Right kidney (tissue), 1 donor: ENCODE measurements around the gene ZFHX2.

Experiments
- DNase-seq: peaks from one replicate; pipeline ENCODE4 v3.0.0-alpha.2; 2016

ZFHX2 gene

DNA sequence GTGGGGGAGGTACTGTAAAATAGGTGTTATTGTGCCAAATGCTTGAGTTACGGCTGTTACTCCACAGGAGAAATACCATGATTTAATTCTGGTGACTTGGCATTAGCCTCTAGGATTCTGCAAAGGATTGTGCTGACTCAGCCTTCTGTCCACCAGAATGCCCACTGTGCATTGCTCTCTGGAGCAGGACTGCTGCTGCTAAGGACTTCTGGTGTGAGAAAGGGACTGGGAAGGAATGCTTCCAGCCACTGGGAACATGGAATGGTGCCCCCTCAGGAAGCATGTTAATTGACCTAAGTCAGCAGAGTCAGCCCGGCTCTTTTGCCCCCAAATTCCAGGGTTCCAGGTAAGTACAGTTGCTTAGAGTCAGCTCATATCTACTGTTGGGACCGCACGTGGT lies 32.9 kb downstream of the ZFHX2 start:
- DNase-seq = no peak

DNA sequence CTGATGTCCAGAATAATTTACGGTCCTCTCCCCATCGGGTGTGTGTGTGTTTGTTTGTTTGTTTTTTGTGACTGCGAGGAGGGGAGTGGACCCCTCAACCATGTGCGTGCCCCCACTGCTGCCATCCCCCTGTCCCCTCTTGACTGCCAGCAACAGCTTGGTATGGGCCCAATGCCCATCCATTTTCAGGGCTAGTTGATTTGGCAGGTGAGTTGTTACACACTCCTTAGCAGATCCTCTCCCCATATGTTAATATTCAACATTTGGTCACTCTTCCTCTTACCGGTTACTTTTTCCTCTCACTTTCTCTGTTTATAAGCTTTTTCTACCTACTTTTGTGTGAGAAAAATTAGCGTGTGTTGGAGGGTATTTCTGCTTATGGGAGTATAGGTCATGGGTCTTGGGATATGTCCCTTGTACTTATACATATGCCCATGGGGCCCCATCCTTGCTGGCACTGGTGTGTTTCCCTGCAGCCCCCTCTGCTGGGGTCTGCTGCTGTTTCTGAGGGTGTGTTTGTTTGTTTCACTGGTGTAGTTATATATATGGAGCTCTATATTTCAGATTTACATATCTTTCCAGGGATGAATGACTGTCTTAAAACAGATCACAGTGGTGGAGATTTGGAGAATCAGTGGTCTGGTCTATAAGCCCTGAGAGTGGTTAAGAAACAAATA lies 33.8 kb downstream of the ZFHX2 start:
- no peak for DNase-seq

DNA sequence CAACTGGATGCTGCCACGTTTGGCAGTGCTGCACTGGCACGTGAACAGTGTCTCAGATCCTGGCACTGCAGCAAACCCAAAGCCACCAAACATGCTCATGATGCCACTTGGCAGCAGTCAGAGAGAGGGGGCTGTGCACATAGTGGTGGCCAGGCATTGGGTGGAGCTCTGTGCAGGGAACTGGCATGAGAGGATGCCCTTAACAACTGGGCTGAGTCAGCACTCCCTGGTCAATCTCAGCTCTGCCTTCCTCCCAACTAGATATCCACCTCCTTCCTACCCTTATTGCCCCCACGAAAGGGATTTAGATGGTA lies 37.0 kb downstream of the ZFHX2 start:
- no peak for DNase-seq

DNA sequence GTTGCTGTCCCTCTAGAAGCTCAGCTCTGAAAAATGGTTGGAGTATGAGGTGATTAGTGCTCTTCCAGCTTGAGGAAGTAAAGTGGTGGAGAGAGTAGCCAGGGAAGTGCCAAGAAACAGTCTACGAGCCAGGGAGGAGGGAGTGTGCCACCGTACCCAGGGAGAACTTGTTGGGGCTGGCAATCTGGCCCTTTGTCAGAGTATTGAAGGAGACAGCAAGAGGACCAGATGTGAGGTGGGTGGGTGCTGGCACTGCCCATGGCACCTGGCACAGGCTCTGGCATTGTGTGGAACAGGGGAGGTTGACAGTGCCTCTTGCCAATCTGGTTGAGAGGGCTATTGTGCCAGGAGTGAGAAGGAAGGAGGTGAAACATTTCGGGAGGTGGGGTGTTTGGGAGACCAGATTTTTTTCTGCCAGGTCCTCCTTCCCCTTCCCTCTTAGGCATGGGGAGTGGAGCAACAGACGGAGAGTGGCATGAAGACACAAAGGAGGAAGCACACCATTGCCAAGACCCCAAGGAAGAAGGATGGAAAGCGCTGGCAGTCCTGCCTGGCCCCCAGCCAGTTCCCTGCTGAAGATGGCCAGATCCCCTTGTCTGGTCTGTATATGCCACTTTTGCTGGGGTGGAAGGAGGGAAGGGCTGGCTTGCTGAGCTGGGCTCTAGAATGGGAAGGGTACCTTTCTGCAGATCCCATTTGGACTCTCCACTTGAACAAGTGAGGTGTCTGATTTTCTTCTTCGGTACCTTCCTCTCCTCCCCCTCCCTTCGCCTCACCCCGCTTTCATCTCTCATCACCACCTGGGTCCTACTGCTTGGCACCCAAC lies 37.5 kb downstream of the ZFHX2 start:
- no peak for DNase-seq

DNA sequence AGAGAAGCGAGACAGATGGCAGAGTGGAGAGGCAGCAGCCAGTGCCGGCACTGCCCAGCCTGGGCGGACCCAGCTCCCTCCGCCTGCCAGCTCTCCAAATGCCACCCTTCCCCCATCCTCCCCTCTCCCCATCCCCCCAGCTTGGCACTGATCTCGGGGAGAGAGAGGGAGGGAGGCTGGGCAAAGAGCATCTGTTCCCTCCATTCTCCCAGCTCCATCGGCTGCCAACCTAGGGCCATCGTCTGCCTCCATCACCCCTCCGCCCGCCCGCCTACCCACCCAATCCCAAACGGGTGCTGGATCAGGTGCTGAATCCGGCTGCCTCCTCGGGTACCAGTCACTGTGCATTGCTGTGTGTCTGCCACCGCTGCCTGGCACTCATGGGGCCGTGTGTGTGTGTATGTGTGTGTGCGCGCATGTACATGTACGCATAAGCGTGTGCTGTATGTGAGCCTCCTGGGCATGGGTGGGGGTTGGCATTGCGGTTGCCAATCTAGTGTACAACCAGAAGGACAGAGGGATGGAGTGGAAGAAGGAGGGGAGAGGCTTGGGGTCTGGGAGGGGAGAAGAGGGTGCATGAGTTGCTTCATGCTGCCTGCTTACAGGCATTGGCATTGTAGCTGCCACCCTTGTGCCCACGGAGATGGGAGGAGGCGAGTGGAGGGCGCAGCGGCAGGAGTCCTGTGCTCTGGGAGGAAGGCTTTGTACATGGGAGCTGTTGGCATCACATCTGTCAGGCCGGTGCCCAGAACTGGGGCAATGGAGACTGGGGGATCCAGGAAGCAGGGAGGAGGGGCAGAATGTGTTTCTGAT lies 38.4 kb downstream of the ZFHX2 start:
- no peak for DNase-seq

DNA sequence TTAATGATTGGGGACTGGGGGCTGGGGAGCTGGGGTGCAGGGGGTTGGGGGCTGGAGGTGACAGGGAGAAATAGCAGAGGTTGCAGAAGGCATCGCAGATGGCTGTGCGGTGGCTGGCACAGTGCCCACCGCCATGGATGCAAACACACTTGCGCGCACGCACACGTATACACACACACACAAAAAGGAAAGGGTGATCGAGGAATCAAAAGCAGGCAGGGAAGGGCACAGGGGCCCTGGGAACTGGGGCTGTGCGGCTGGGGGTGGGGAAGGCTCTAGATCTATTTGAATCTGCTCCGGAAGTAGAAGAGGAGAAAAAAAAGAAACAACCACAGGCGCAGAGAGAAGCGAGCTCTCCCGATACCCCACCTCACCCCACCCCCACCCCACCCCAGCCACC lies 39.4 kb downstream of the ZFHX2 start:
- DNase-seq = no peak

DNA sequence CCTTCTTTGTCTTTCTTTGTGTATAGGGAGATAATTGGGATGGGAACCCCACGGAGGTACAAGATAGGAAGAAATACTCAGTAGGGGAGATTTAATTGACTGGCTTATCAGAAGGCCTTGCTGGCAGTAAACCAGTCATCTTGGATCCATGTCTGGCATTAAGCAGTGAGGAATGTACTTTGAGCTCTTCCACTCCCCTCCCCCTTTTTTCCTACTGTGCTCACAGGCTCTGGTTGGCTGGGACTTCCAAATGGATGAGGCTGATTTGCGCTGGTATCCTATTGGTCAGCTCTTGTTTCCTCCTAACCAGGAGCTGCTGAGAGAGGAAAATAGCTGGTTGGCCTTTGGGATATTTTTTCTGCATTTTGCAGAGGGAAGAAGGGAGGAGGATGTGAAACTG lies 57.3 kb downstream of the ZFHX2 start:
- no peak for DNase-seq

DNA sequence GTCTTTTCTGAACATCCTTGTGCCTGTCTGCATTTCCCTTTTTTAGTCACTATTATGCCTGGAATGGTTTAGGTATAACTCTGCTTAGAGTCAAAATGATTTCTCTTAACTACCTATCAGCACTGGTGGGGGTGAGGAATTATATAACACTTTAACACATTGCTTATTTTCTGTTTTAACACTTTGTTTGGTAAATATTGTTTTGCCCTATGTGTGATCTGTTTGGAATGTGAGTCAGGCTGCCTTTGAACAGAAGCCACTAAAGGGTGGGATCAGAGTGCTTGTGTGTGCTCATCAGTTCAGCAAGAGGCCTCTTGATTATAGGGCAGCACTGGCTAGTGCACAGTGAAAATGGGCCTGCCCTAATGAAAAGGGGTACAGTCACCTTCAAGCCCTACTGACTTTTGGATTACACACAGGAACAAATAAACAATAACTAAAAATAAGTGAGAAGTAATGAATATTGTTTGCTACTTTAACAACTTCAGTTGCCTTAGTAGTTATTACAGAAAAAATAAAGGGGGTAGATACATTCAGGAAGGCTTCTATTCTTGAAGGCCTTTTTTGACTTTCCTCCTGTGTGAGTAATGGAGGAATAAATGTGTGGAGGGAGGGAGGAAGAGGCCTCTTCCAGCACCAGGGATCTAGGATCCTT lies 58.8 kb downstream of the ZFHX2 start:
- DNase-seq = no peak

DNA sequence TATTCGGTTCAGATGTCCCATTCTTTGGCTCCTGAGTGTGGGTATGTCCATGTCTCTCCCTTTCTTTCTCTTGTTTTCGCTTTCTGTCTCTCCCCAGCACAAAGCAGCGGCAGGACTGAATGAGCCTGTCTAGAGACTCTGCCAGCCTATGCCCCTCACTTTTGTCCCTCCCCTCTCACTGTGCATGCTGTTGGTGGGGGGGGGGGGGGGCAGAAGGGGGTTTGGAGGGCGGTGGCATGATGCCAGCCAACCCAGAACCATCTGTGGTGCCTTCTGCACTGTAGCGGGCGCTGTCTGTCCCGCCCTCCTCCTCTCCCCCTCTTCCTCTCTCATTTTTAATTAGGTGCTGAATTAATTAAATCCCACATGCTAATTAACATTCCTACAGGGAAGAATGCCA lies 64.3 kb downstream of the ZFHX2 start:
- no peak for DNase-seq

DNA sequence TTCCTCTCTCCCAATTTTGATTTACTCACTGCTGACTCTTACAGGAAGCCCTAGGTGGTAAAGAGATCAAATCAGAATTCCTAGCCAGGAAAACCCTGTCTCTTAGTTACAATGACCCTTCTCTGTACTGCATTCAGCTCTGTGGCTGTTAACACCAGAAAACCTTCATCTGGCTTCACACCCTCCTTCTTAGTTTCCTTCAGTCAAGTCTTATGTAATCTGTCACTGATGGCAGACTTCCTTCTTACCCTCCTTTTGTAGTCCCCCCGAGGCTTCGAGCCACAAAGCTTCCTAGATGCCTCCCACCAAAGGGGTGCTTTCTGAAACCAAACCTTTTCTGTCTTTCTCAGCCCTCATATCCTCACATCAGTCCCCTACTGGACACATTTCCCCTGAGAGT lies 65.5 kb downstream of the ZFHX2 start:
- no peak for DNase-seq

DNA sequence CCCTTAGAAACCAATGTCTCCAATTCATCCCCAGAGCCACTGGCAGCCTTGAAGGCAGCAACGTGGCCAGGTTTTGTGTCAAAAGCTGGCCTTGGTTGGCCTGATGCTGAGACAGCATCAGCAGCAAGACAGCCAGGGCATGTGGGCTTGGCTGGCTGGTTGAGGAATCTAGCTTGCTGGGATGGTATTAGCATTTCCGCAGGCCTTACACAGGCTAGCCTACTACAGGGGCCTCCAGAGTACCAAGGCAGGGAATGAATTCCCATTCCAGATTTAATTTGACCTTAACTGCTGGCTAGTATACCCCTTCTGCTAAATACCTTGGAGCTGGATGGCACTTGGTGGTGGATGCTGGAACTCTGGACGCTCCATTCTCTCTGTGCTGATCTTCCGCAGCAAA lies 66.2 kb downstream of the ZFHX2 start:
- no peak for DNase-seq

DNA sequence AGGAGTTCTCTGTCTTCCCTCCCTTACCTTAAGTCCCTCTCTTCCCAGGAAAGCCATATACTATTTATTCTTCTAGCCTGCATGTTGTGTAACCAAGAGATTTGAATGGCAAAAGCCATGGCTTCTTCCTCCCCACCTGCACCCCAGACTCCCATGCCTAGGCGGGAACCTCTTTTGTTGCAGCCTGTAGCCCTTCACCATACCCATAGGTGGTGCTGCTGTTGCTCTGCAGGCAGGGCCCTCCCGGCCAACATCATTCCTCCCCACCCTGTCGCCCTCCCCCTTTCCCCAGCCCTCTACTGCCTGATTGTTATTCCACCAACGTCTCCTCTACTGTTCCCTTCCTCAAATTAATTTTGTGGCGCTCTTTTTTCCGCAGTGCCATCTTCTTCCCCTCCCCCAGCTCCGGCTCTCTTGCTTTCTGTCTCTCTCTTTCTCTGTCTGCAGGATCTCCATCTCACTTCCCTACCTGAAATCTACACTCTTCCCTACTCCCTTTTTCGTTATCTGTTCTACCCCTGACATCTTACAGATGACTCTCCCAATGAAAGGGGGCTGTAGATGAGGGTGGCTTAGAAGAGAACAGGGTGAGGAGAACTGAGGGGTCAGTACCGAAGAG lies 68.2 kb downstream of the ZFHX2 start:
- no peak for DNase-seq

DNA sequence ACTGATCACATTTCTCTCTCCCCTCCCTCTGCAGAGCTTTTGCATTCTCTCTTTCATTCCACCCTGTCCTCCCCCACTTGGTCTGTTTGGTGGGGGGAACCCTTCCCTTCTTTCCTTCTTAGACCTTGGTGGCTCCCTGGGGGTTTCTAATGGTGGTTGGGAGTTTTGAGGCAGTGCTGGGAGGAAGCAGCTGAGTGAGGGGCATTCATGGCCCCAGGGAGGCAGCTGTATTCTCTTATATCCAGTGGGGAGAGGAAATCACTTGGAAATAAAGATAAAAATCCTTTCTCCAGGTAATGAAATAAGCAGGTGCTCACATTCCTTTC lies 68.8 kb downstream of the ZFHX2 start:
- DNase-seq = no peak

DNA sequence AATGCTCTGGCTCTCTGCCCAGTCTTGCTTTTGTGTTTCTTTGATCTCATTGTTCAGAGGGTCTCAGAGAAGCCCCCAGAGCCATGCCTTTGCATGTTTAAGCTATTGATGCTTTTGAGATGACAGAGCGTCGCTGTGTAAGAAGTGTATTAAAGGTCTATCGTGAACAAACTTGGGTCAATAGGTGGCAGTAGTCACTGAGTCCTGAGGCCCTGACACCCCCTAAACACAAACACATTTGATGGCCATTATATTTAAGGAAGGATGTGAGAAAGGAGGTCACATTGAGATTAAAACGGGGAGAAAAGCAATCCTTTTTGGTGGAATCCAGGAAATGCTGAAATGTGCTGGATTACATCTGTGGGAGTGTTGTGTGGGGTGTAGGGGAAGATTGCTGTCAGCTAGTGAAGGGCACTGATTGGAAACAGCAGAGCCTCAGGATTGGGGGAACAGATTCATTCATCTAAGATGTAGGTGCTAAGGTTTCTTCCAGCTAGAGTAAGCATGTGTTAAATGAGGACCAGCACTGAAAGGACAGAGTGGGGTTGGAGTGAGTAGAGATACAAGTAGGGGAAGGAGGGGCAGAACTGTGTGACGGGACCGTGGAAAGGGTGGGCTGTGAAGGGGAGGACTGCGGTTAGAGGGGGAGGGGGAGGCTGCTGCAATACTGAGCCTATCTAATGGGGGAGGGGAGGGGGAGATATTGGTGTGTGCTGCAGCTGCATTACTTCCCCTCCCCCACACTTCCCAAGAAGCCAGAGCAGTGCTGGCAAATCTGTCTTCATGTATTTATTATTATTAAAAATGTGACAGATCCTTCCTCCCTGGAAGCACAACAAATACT lies 69.4 kb downstream of the ZFHX2 start:
- DNase-seq = no peak

DNA sequence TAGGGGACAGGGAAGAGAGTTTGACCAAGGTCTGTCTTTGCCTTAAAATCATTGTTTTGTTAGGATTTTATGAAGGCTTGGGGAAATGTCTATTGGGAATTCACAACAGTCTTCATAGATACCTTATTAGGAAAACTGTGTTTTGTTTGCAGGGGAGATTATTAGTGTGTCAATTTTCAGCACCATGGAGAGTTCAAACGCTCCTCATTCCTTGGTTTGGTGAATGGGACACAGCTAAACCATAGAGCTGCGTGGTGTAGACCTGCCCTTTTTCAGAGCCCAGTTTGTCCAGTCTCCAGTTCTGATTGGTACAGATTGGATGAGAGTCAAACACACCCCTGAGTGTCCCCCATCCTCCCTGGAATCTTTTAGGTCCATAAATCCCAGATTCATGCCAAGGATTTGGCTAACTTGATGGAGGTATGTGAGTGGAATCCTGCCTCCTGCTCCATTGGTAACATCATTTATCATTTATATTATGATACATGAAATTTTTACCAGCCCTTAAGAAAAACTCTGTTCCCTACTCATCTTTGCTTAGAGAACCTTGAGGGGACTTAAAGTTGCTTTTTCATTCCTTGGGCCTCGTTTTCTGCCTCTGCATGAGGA lies 70.1 kb downstream of the ZFHX2 start:
- DNase-seq = no peak

DNA sequence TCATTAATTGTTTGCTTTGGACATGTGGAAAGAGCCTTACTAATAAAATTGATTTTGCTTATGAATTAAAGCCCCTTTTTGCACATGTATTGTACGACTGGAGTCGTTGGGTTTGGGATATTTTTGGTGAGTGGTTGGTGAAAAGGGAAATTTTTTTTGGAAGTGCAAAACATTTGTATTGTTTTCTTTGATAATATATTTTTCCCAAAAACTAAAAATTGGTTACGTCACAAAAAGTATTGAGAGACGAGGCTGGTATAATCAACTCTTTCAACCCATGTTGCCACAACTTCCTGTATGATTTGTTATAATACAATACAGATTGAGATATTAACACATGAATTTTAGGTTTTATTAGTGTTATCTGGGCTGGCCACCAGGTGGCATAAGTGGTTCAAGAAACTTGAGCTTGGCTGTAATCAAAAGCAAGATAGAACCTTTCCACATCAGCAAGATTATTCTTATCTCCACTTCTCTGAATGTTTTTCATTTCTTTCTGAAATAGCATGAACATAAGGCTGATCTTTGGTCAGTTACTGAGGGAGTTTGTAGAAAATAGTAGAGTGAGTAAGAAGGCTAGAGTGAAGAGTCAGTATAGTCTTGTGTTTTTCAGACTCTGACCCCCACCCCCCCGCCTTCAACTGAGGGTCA lies 73.3 kb downstream of the ZFHX2 start:
- no peak for DNase-seq

DNA sequence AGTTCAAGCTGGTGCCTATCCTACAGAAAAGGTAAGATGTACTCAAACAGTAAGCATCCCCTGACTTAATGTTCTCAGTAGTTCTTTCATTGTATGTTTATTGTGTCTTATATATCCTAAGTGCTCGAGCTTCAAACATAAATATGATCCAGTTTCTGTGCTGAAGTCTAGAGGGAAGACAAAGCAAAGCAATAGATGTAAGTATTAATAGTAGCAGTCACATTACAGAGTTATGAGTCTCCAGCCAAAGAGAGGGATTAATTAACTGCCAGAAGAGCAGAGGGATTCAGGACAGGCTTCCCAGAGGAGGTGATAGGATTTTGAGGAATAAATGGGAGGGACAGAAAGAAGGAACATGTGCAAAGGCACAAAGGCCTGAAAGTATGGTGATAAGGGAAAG lies 80.6 kb downstream of the ZFHX2 start:
- DNase-seq = no peak
